ENCODE measurements around the gene ABCC4.
A peak's percentile ranks its signal among the peaks of the same experiment; 100 is the strongest.

The ABCC4 gene

GRCh38 chr13:95100525-95101433 lies 200.5 kb downstream of the ABCC4 start:
- no peak overlapping the region for H3K4me3 ChIP-seq (ENCODE audit: low read depth, low read length)
- in situ Hi-C loops (cut with HindIII; ENCODE audit: low sequenced_read_pairs): no loop called here
- no peak for DNase-seq (ENCODE audit: low read depth)
- no peak for TF ChIP-seq CTCF (IDR thresholded peaks at IDR 0.05; ENCODE audit: low read depth, low read length, missing control alignments)

- in situ Hi-C loops (cut with HindIII; ENCODE audit: low sequenced_read_pairs): no loop called here
- H3K4me3 ChIP-seq (ENCODE audit: low read depth, low read length): no peak overlapping the region
- TF ChIP-seq CTCF (IDR thresholded peaks at IDR 0.05; ENCODE audit: low read depth, low read length, missing control alignments): no peak
- no peak for DNase-seq (ENCODE audit: low read depth)
Measured at GRCh38 chr13:95099541-95099940, 201.7 kb downstream of the ABCC4 start.

GRCh38 chr13:95098916-95099315 lies 202.3 kb downstream of the ABCC4 start:
- DNase-seq (ENCODE audit: low read depth): no peak
- TF ChIP-seq CTCF (IDR thresholded peaks at IDR 0.05; ENCODE audit: low read depth, low read length, missing control alignments): no peak
- in situ Hi-C loops (cut with HindIII; ENCODE audit: low sequenced_read_pairs): no loop called here

GRCh38 chr13:95091755-95092154 lies 209.5 kb downstream of the ABCC4 start:
- DNase-seq (ENCODE audit: low read depth): no peak
- in situ Hi-C loops (cut with HindIII; ENCODE audit: low sequenced_read_pairs): no loop called here
- no peak for TF ChIP-seq CTCF (IDR thresholded peaks at IDR 0.05; ENCODE audit: low read depth, low read length, missing control alignments)
- H3K4me3 ChIP-seq (ENCODE audit: low read depth, low read length): no peak overlapping the region

More at GRCh38 chr13:95098916-95099315, 202.3 kb downstream of the ABCC4 start:
- no peak overlapping the region for H3K4me3 ChIP-seq (ENCODE audit: low read depth, low read length)

GRCh38 chr13:95087746-95088305 lies 213.4 kb downstream of the ABCC4 start:
- TF ChIP-seq CTCF (IDR thresholded peaks at IDR 0.05; ENCODE audit: low read depth, low read length, missing control alignments): no peak
- peak; percentile 23 for DNase-seq (ENCODE audit: low read depth)
- H3K4me3 ChIP-seq (ENCODE audit: low read depth, low read length): no peak overlapping the region
- in situ Hi-C loops (cut with HindIII; ENCODE audit: low sequenced_read_pairs): no loop called here

- no peak overlapping the region for H3K4me3 ChIP-seq (ENCODE audit: low read depth, low read length)
- in situ Hi-C loops (cut with HindIII; ENCODE audit: low sequenced_read_pairs): no loop called here
- DNase-seq (ENCODE audit: low read depth): no peak
- no peak for TF ChIP-seq CTCF (IDR thresholded peaks at IDR 0.05; ENCODE audit: low read depth, low read length, missing control alignments)
Measured at GRCh38 chr13:95086761-95087160, 214.5 kb downstream of the ABCC4 start.
